A549 treated with CpdA at 1 μM for 4 hours (cell line): ENCODE results near the gene DDAH1. TPM values are rescaled to one million over a fixed set of nuclear protein-coding genes. Genes with fewer than 3 reads are reported as not detected.

Experiments
- total RNA-seq: library from RNA; stranded (reverse); fragments of 200-300 nt; extraction: Qiagen RNA extraction; gene quantifications from 5 replicates; pipeline ENCODE4 v1.2.3, GENCODE V29; 2022; ENCODE audit warnings: low read depth

DDAH1 gene
- total RNA-seq: 5.6 to 6.9 TPM (median 6.5 TPM) in 5 replicates

DNA sequence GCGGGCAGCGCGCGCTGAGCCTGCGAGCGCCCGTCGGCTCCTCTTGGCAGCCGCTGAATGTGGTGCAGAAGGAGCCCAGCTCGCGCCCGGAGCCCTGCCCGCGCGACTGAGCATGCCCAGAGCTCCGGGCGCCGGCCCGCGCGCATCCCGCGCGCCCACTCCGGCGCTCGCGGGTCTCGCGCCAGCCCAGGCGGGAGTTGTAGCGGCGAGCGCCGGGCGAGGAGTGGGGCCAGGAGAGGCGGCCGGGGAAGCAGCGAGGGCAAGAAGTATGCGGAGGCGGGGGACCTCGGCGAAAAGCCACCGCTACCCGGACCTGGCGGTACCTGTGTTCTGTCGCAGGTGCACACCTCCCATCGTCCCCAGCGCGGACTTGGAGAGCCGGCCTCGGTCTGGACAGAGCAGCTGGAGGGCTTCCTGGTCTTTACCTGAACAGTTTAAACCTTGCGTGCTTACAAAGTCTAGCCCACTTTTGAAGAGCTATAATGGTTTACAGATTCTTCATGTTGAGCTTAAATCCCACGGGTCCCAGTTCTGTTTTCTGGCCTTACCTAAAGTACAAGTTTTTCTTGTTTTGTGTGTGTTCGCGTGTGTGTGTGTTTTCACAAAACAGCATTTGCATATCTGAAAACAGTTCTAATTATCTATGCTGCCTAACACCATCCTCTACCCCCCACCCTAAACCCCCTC lies at the start of gene DDAH1:
DDAH1 (minus strand) TSS at position 61 of the 687 bp plus-strand sequence. CDS start 114 bp downstream, outside the sequence.

GRCh38 chr1:85276215-85276977 lies 188.6 kb downstream of the DDAH1 start, which contains the start of gene BCL10:
TSS of gene BCL10 (minus strand) at chr1:85276632. CDS start at chr1:85276352, 280 bp downstream.

Other genes starting within 250 kb of the DDAH1 start
- gene C1orf52, start 205.5 kb downstream of the DDAH1 start, total RNA-seq: 18.2 to 24.3 TPM (median 20.6 TPM) in 5 replicates
- gene BCL10, start 188.5 kb downstream of the DDAH1 start, total RNA-seq: 14.1 to 20.8 TPM (median 16.6 TPM) in 5 replicates
- 48.5 to 54.0 TPM (median 50.7 TPM) in 5 replicates for gene CCN1, start 115.6 kb upstream of the DDAH1 start, total RNA-seq
- 15.4 to 21.9 TPM (median 18.4 TPM) in 5 replicates for gene ZNHIT6, start 243.3 kb upstream of the DDAH1 start, total RNA-seq